ENCODE results near the gene ACSL5.
A peak's percentile ranks its signal among the peaks of the same experiment; 100 is the strongest.
"Not testable (repeated sequence)": the region's sequence is repeated elsewhere in the genome, so short reads cannot be mapped to it uniquely, and the experiment has no call there.

ACSL5 gene

GRCh38 chr10:112377116-112377515 is 3.2 kb downstream of the ACSL5 start:
- DNase-seq = not testable (repeated sequence)

DNA sequence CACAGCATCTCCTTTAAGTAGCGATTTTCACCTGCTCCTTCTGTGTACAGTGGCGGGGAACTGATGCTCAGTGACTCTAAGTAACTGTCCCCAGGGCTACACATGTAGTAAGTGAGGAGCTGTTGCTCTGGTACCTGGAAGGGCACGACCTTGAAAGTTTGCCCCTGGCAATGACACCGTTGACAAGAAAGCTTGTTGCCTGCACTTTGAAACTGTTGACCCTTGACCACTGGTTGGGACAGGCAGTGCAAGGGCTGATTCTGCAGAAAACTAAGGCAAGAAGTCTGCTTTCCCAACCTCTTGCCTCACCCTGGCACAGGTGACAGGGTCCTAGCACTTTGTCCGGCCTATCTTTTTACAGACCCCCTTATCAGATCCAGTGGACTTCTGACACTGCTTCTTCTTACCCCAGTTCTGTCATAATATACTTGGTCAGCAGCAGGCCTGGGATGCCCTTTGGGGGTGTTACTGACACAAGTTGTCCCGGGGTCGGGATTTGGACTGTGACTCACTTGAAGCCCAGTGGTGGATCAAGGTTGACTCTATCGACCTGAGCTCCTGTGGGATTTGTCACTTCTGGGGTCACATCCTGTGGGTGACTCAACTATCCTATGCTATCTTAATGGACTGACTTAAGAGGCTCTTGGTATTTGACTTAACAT is 5.8 kb downstream of the ACSL5 start:
- DNase-seq = peak; percentile 44

DNA sequence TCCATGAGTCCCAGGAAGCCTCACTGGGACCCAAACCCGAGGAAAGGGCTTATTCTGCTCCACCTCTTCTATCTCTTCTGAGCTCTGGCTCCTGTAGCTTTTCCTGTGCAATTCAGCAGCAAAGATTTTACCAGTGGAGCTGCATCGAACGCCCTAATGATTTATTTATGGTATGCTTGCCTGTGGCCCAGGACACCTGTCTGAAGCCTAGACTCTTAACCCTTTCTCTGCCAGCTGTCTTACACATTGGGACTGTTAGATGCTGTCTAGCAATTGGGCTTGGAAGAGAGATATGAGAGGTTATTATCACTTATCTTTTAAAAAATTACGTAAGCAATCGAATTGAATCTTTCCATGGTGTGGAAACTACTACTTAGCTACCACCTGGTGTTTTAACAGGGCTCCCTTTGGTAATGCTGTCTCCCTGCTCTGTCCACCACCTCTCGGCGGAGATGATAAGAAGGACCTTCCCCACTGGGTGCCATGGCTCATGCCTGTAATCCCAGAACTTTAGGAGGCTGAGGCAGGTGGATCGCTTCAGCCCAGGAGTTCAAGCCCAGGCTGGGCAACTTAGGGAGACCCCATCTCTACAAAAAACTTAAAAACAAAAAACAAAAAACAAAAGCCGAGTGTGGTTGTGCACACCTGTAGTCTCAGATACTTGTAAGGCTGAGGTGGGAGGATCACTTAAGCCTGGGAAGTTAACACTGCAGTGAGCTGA is 8.8 kb downstream of the ACSL5 start:
- no peak for DNase-seq

DNA sequence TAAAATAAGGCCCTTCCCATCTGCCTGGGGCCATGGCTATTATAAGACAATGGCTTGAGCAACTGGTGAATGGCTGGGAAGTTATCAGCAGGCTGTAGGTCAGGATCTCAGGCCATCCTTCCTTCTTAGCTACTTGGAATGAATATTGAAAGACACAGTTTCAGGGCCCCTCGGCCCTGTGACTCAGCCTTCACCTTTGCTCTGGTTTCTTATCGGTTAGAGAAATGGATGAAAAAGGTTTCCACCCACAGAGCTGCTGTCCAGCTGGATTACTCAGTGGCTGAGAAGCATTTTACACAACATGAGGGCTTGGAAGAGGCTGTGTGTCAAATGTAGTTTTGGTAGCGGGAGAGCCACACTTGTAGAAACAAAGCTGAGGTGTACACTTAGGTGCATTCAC is 9.4 kb downstream of the ACSL5 start:
- DNase-seq = peak; percentile 40

- no peak for DNase-seq
Observed at GRCh38 chr10:112384141-112384540, 10.2 kb downstream of the ACSL5 start.

DNA sequence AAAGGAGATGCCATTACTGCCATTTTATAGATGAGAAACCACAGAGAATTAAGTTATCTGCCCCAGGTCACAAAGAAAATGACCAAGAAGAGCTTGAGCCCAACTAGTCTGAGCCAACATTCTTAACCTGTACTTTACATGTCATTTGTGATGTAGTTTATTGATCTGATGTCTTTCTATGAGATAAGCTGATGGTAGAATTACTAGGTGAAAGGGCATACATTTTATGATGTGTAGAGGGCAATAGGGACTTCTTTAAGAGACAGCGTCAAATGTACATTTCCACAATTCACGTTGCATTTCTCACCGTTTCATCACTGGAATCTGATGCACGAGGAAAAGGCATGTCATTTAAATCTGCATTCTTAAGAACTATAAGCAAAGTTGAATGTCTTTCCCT is 11.3 kb downstream of the ACSL5 start:
- DNase-seq = no peak

DNA sequence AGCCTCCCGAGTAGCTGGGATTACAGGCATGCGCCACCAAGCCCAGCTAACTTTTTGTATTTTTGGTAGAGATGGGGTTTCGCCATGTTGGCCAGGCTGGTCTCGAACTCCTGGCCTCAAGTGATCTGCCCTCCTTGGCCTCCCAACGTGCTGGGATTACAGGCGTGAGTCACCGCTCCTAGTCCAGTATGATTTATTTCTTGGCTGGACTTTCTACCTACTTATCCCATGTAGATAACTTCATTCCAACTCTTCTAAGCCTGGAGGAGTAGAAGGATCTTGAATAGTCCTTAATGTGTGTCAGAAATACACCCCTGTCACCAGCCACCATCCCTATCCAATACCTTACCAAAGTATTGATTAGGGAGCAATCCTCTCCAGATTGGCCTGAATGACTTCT is 14.1 kb downstream of the ACSL5 start:
- DNase-seq = not testable (repeated sequence)

- no peak for DNase-seq
Observed at GRCh38 chr10:112388548-112388947, 14.6 kb downstream of the ACSL5 start.

DNA sequence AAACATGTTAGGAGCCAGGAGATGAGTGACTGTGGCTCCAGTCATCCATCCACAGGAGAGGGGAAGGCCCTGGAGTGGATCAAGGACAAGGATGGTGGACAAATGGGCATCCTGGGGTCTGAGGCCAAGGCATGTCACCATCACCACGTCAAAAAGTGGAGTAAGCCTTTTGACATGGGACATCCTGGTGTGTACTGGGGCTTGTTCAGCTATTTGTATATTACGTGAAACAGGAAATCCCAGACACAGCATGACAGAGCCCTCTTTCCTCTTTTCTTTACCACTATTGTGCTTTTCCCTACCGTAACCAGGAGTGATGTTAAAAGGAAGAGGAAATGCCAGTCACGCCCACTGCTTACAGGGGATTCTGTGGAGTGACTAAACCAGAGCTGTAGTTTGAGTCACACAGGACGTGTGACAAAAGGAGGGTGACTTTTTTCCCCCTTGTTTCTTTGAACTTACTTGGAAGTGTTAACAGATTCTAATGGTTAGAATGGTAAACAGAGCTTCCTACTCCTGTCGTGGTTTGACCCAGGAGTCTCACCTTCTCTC is 15.4 kb downstream of the ACSL5 start:
- DNase-seq = peak; percentile 58

- no peak for DNase-seq
Observed at GRCh38 chr10:112390125-112390703, 16.3 kb downstream of the ACSL5 start.

DNA sequence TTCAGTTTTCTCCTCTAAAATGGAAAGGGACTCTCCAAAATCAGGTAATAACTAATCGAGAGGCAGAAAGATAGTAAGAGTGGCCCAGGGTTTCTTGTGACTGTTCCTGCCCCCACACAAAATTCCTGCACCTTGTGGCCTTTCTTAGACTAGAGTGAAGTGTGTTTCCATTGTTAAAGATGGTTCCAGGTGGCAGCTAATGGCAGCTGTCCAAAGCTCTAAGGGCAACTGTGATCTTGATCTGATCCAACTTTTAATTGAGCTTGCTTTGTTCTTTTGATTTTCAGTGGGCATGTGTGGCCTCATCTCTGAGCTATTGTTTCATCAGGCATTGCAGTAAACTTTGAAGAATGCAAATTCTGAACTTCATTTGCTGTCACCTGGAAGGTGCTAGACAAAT is 19.4 kb downstream of the ACSL5 start:
- DNase-seq = no peak

DNA sequence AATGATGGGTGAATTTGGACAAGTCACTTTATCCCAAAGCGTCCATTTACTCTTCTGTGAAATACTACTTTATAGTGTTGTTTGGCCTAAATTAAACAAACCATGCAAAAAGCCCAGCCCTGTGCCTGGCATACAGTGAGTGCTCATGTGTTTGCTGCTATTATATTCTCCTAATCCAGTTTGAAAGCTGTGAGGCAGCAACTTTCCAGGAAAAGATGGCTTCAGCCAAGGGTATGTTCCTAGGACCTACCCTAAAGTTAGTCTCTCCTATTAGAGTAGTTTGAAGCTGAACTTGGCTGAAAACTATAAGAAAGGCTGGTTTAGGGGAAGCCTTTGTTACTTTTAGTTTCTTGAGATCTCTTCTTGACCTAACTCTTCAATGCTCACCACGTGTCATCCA is 19.9 kb downstream of the ACSL5 start:
- no peak for DNase-seq

DNA sequence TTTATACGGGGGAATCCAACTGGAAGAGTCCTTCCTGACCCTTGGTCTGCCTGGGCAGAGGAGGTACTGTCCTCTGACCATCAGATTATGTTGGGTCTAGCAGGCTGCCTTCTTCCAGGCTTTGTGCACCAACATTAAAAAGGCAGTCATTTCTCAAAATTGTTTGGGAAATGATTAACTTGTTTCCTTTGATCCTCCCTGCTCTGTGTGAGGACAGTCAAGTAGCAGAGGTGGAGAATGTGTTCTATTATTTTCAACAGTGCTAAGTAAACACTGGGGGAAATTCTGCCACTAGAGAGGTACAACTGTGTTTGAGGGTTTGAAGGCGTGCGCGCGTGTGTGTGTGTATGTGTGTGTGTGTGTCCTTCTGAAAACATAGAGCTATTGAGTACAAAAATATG is 20.6 kb downstream of the ACSL5 start:
- no peak for DNase-seq

GRCh38 chr10:112395809-112396530 is 22.1 kb downstream of the ACSL5 start:
- no peak for DNase-seq

DNA sequence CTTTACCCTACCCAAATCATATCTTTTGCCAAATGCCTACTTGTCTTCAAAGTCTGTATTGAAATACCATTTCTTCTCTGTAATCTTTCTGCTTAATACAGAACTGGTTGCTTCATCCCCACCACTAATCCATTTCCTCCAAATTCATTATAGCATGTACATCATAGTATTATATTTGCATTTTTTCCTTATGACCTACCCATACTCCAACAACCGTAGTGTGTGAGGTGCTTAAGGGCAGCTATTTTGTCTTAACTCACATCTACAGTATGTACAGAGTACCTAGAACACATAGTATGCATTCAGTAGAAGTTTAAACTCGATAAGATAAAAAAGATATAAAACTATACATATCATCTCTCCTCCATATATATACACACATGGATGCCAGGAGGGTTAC is 23.7 kb downstream of the ACSL5 start:
- no peak for DNase-seq

DNA sequence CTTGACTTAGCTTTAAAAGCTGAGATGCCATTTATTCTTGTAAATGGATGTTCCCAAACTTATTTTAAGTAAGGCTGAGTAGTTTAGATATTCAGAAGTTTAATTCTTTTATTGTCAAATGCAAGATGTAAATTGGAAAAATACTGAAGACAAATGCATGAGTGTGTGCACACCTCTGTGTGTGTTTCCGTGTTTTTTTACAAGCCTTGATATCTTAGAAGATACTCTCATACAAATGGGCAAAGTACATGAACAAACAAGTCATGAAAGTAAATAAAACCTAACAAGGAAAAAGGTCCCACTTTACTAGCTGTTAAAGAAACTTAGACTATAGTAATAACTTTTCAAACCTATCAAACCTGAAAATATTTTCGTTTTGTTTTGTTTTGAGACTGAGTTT is 29.0 kb downstream of the ACSL5 start:
- no peak for DNase-seq

GRCh38 chr10:112404617-112405016 is 30.7 kb downstream of the ACSL5 start:
- DNase-seq = no peak

DNA sequence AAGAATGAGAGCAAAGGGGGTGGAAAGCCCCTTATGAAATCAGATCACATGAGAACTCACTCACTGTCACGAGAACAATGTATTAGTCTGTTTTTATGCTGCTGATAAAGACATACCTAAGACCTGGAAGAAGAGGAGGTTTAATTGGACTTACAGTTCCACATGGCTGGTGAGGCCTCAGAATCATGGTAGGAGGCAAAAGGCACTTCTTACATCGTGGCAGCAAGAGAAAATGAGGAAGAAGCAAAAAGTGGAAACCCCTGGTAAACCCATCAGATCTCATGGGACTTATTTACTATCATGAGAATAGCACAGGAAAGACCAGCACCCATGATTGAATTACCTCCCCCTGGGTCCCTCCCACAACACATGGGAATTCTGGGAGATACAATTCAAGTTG is 32.9 kb downstream of the ACSL5 start:
- DNase-seq = not testable (repeated sequence)

GRCh38 chr10:112407696-112408095 is 33.8 kb downstream of the ACSL5 start:
- DNase-seq = no peak

DNA sequence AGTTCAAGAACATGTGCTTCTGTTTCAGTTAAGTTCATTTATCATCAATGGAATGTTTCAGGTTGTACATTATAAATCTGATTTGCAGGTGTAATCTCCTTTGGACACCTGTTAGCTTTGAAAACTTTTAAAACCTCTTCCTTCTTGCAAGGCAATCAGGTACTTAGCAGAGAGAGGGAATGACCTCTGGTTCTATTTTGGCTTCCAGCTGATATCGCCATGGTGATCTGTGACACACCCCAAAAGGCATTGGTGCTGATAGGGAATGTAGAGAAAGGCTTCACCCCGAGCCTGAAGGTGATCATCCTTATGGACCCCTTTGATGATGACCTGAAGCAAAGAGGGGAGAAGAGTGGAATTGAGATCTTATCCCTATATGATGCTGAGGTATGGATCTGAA is 35.4 kb downstream of the ACSL5 start:
- DNase-seq = no peak

GRCh38 chr10:112409755-112410154 is 35.8 kb downstream of the ACSL5 start:
- no peak for DNase-seq

DNA sequence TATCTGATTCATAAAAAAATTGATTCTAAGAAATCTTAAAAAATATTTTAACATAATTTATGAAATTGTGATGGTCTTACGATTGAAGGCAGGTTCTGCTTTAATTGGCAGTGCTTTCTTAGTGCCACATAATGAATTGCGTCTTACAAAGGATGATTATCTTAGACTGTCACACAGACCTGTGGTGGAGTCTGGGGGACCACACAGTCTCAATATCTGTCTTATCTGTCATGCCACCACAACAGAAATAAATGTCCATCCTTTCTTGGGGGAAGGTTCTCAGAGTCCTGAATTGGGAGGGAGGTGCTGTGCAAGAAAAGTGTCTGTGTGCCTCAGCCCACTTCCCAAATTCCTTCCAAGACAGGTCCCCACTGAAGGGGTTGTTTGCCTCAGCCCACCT is 38.8 kb downstream of the ACSL5 start:
- no peak for DNase-seq

DNA sequence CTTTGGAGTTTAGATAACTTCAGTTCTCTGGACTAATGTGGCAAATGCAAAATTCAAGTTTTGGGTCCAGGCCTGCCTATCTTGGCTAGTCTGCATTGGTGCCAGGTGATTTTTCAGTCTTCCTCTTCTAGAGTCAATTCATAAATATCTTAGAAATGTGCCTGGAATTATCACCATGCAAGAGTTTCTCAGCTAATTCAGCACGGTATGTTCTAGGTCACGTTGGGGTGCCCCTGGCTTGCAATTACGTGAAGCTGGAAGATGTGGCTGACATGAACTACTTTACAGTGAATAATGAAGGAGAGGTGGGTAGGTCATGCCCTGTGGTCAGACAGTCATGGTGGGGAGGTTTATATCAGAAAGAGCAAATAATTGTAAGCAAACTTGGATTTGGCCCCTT is 47.8 kb downstream of the ACSL5 start:
- DNase-seq = no peak
